HG03175 (cell line): ENCODE results near the gene ZNF618.

Experiments
- ATAC-seq: cut with Tn5 transposase; IDR thresholded peaks from one replicate; pipeline ENCODE4 v1.9.1; 2021; ENCODE audit warnings: mild to moderate bottlenecking, moderate library complexity; ENCODE audit not compliant: unreplicated experiment

ZNF618 gene

GRCh38 chr9:113882636-113883164 lies 6.6 kb downstream of the ZNF618 start:
- no peak for ATAC-seq

- no peak for ATAC-seq
Measured at GRCh38 chr9:113885183-113886025, 9.3 kb downstream of the ZNF618 start.

DNA sequence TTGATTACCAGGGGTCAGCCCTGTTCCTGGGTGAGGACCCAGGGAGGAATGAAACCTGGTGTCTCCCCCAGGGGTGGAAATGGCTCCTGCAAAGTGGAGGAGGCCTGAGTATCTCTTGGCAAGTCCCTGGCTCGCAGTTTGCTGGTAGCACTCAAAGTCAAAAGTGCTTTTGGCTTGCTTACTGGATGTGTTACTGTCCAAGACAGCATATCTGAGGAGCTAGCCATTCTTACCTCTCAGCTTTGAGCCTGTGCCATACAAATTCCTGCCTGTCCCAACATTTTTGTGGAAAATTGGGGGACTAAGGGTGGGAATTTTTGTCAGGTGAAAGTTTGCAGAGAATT lies 9.9 kb downstream of the ZNF618 start:
- no peak for ATAC-seq

- ATAC-seq = no peak
Measured at GRCh38 chr9:113886466-113886865, 10.4 kb downstream of the ZNF618 start.

- no peak for ATAC-seq
Measured at GRCh38 chr9:113886933-113887332, 10.8 kb downstream of the ZNF618 start.

DNA sequence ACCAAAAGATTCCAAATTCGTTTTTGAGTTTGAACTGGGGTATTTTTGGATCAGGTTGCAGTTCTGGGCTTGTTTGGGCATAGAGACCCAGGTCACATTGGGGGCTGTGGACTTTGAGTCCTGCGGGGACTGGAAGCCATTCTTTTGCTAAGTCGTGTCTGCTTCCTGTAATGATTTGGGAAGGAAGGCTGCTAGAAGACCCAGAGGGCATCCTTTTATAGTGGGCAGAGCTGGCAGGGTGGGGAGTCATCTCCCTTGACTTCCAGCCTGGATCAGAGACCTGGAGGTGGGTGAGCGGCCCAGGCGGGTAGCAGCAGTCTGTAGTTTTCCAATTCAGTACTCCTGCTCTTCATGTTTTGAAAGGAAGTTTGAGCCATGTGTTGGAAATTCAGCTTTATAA lies 11.3 kb downstream of the ZNF618 start:
- no peak for ATAC-seq

- no peak for ATAC-seq
Measured at GRCh38 chr9:113888336-113888735, 12.2 kb downstream of the ZNF618 start.

GRCh38 chr9:113888976-113889375 lies 12.9 kb downstream of the ZNF618 start:
- no peak for ATAC-seq

DNA sequence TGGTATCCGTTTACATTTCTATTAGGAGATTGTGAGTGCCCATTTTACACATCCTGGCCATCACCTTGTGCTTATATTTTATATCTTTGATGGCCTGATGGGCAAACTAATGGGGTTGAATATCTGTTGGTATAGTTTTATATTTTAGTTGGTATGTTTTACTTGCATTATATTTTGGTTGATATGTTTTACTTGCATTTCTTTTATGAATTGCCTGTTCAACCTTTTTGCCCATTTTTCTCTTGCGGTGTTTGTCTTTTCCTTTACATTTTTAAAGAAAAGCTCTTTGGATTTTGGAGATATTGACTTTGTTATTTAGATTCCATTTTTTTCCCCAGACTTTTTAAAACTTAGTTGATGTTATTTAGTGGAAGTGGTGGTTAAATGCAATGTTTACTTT lies 14.6 kb downstream of the ZNF618 start:
- ATAC-seq = no peak

DNA sequence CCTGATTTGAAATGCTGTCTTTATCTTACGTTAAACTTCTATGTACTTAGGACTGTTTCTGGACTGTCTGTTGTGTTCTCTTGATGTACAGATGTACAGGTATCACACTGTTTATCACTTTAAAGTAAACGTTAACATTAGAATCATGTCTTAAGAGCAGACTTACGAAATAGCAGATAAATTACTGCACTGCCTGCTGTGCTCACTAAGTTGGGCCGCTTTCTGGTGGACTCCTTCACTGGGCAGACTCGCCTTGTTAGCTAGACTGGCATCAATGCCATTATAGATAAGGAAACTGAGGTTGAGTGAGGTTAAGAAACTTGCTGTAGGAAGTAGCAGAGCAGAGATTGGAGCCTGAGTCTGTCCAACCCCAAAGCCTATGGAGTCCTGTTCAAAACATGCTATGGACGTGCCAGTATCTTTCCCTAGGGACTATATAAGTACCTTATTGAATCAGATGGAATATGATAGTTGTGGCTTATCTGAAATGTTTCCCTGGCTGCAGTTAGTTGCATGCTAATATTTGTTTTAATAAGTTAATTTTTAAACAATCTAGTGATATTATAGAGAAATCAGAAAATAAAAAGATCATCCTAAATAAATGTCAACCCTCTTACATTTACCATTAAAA lies 16.9 kb downstream of the ZNF618 start:
- no peak for ATAC-seq

DNA sequence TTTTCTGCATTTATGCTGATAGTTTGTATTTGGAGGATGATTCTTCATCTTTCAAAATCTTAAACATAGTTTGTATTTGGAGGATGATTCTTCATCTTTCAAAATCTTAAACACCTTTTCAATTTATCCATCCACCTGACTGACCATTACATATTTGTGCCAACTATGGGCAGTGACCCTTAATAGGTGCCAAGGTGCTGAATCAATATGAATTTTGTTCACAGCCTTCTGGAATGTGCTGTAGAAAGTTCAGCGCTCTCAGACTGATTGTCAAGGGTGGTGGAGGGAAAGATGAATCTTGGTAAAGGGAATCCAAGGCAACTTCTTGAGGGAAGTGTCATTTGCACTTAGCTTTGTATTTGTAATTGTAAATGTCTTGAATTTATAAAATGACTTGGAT lies 18.1 kb downstream of the ZNF618 start:
- no peak for ATAC-seq

DNA sequence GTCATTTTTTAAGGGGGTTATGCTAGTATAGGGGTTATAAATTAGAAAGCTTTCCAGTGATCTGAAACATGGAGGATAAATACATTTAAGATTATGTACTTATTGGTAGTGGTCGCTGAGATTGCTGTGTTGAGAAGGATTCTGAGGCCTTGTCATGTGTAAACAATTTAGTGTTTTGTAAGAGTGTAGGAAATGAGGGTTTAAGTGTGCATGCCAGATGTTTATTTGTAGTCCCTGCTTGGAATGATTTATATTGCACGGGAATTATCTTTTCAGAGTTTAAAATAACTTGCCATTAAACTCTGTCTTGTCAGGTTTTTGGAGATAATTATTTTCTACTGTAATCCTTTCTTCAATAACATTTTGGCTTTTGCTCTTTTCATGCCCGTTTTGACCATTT lies 19.4 kb downstream of the ZNF618 start:
- no peak for ATAC-seq

GRCh38 chr9:113896713-113897112 lies 20.6 kb downstream of the ZNF618 start:
- ATAC-seq = no peak

DNA sequence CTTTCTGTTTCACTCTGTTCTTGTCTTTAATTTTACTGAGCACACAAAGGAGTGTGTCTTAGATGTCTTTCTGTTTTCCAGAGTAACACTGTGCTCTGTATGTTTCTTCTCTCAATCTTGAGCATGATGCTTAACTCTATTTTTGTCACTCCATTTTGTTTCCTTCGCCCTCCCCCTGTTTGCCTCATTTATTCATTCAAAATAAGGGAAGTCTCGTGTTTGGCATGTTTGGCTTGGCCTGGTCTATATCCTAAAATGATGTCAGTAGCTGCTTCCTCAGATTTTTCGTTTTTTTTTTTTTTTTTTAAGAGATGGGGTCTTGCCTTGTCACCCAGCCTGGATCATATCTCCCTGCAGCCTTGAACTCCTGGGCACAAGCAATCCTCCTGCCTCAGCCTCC lies 22.0 kb downstream of the ZNF618 start:
- ATAC-seq = no peak

GRCh38 chr9:113898596-113898995 lies 22.5 kb downstream of the ZNF618 start:
- ATAC-seq = no peak

DNA sequence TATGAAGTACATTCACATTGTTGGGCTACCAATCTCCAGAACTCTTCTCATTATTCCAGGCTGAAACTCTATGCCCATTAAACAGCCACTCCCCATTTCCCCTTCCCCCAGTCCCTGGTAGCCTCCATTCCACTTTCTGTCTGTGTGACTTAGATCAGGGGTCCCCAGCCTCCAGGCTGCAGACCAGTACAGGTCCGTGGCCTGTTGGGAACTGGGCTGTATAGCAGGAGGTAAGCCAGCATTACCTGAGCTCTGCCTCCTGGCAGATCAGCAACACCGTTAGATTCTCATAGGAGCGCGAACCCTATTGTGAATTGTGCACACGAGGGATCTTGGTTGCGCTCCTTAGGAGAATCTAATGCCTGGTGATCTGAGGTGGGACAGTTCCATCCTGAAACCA lies 23.1 kb downstream of the ZNF618 start:
- ATAC-seq = no peak

DNA sequence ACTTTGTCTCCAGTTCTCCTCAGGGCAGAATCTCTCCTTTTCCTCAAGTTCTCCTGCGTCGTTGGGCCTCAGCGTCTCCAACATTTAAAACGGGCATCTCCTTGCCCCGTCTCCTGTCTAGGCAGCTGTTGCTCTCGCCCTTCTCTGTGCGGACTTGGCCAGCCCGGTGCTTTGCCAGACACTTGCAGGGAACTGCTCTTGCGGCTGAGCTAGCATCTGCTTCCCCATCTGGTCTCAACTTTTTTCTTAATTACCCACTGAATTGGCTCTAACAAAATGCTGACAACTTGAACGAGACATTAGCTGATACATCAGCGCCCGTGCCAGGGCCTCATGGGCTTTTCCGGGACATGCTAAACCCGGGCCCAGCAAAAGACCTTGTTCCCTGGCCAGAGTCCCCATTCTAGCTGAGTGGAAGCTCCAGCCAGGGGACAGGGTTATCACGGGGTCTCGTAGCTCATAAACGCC lies 25.1 kb downstream of the ZNF618 start:
- ATAC-seq = no peak

DNA sequence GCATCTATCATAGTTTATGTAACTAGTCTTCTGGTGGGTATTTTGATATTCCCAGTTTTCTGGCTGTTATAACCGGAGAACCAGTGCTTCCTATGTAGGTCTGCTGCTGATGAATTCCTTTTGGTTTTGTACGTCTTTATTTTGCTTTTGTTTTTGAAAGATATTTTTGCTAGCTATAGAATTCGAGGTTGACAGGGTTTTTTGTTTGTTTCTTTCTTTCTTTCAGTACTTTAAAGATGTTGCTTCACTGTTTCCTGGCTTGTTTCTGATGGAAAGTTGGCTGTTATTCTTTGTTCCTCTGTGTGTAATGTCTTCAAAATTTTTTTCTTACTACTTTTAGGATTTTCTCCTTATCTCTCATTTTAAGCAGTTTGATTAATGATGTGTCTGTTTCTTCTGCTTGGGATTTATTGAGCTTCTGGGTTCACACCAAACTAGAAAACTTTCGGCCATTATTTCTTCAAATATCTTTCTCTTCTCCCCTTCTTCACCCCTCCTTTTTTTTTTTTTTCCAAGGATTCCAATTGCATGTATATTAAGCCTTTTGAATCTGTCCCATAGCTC lies 27.5 kb downstream of the ZNF618 start:
- no peak for ATAC-seq

GRCh38 chr9:113906411-113907110 lies 30.5 kb downstream of the ZNF618 start:
- ATAC-seq = no peak

- no peak for ATAC-seq
Measured at GRCh38 chr9:113907282-113907681, 31.2 kb downstream of the ZNF618 start.

GRCh38 chr9:113909421-113909820 lies 33.3 kb downstream of the ZNF618 start:
- no peak for ATAC-seq
